Measurements from ENCODE around the gene KRTAP1-4.
"Not testable (repeated sequence)": the region's sequence is repeated elsewhere in the genome, so short reads cannot be mapped to it uniquely, and the experiment has no call there.

KRTAP1-4 gene

GRCh38 chr17:41003926-41004325 is 26.1 kb downstream of the KRTAP1-4 start:
- no peak for DNase-seq (ENCODE audit: low spot score)

- DNase-seq (ENCODE audit: low spot score) = no peak
Observed at GRCh38 chr17:41002814-41003213, 27.2 kb downstream of the KRTAP1-4 start.

GRCh38 chr17:41001795-41002194 is 28.2 kb downstream of the KRTAP1-4 start:
- DNase-seq (ENCODE audit: low spot score) = no peak

GRCh38 chr17:40999563-40999962 is 30.4 kb downstream of the KRTAP1-4 start, which contains the start of gene KRTAP3-2:
TSS of gene KRTAP3-2 (minus strand) at chr17:40999906. CDS start at chr17:40999853, 53 bp downstream.
- not testable (repeated sequence) for DNase-seq (ENCODE audit: low spot score)

- DNase-seq (ENCODE audit: low spot score) = no peak
Observed at GRCh38 chr17:40997361-40997760, 32.6 kb downstream of the KRTAP1-4 start.

GRCh38 chr17:40996829-40997228 is 33.2 kb downstream of the KRTAP1-4 start:
- DNase-seq (ENCODE audit: low spot score) = no peak

- no peak for DNase-seq (ENCODE audit: low spot score)
Observed at GRCh38 chr17:40995116-40995515, 34.9 kb downstream of the KRTAP1-4 start.

GRCh38 chr17:40993839-40994238 is 36.2 kb downstream of the KRTAP1-4 start, which contains the start of gene KRTAP3-3:
TSS of gene KRTAP3-3 (minus strand) at chr17:40994164. CDS start at chr17:40994097, 67 bp downstream.
- DNase-seq (ENCODE audit: low spot score) = no peak

- DNase-seq (ENCODE audit: low spot score) = no peak
Observed at GRCh38 chr17:40993084-40993483, 36.9 kb downstream of the KRTAP1-4 start.

- DNase-seq (ENCODE audit: low spot score) = no peak
Observed at GRCh38 chr17:40992666-40993065, 37.3 kb downstream of the KRTAP1-4 start.

- no peak for DNase-seq (ENCODE audit: low spot score)
Observed at GRCh38 chr17:40986920-40987319, 43.1 kb downstream of the KRTAP1-4 start.

- no peak for DNase-seq (ENCODE audit: low spot score)
Observed at GRCh38 chr17:40984226-40984625, 45.8 kb downstream of the KRTAP1-4 start, which contains the start of gene KRT40. TSS of gene KRT40 (minus strand) at chr17:40984326. CDS start at chr17:40984273, 53 bp downstream.

- DNase-seq (ENCODE audit: low spot score) = no peak
Observed at GRCh38 chr17:40981115-40981514, 48.9 kb downstream of the KRTAP1-4 start.

GRCh38 chr17:40980596-40980995 is 49.4 kb downstream of the KRTAP1-4 start:
- DNase-seq (ENCODE audit: low spot score) = peak; percentile 75

- no peak for DNase-seq (ENCODE audit: low spot score)
Observed at GRCh38 chr17:40980117-40980516, 49.9 kb downstream of the KRTAP1-4 start.

All from left forelimb (tissue), 1 donor.